HG02870 (cell line): Measurements from ENCODE around the gene RMP24.
A peak's percentile ranks its signal among the peaks of the same experiment; 100 is the strongest.
"Not testable (repeated sequence)": the region's sequence is repeated elsewhere in the genome, so short reads cannot be mapped to it uniquely, and the experiment has no call there.

Experiments
- ATAC-seq: cut with Tn5 transposase; IDR thresholded peaks from one replicate; pipeline ENCODE4 v1.9.1; 2021; ENCODE audit warnings: mild to moderate bottlenecking, moderate library complexity; ENCODE audit not compliant: unreplicated experiment

The RMP24 gene

GRCh38 chr18:35967866-35968265, 4.6 kb upstream of the RMP24 start:
- ATAC-seq, result not testable (repeated sequence)

DNA sequence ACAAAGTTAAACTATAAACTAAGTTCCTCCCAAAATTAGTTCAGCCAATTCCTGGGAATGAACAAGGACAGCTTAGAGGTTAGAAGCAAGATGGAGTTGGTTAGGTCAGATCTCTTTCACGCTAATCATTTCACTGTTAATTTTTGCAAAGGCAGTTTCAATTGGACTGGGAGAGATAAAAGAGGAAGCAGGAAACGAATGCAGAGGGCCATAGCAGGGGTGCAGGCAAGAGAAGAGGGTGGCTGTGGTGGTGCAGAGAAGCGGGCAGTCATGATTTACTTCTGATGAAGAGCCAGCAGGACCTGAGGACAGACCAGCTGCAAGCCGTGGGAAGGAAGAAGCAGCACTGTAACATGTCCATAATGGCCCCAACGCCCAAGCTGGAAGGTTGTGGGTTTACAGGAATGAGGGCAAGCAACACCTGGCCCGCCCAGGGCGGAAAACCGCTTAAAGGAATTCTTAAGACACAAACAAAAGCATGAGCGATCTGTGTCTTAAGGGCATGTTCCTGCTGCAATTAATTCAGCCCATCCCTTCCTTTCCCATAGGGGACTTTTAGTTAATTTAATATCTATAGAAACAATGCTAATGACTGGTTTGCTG, 4.1 kb upstream of the RMP24 start:
- ATAC-seq, result no peak

DNA sequence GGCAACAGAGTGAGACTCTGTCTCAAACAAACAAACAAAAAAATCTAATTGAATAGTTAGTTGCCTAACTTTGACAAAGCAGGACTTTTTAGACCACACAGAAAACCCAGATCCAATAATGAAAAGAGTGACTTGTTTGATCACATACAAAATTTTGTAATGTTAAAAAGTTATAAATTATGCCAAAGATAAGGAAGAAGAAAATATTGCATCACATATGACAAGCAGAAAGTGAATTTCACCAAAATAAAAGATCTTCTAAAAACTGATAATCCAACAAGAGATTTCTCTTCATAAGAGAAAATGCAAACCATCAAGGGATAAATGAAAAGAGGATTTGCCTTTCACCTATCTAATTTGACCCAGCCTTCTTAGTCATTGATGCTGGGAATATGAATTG, 2.8 kb upstream of the RMP24 start:
- ATAC-seq, result no peak

GRCh38 chr18:35971661-35972196, 750 bp upstream of the RMP24 start:
- ATAC-seq, result peak; percentile 9

DNA sequence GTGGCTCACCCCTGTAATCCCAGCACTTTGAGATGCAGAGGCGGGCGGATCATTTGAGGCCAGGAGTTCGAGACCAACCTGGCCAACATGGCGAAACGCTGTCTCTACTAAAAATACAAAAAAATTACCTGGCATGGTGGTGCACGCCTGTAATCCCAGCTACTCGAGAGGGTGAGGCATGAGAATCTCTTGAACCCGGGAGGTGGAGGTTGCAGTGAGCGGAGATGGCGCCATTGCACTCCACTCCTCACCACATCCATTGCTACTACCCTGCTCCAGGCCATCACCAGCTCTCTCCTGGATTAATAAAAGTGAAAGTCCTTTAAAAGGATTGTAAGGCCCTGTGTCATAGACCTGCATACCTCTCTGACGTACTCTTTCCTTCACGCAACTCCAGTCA, 1.2 kb downstream of the RMP24 start:
- no peak for ATAC-seq

GRCh38 chr18:35974181-35974580, 1.7 kb downstream of the RMP24 start:
- ATAC-seq, result no peak

- ATAC-seq, result no peak
These were observed 6.6 kb downstream of the RMP24 start for GRCh38 chr18:35979112-35979511.

GRCh38 chr18:35982409-35983114, 10.1 kb downstream of the RMP24 start:
- ATAC-seq, result no peak

- ATAC-seq, result no peak
These were observed 10.7 kb downstream of the RMP24 start for GRCh38 chr18:35983147-35983546.

DNA sequence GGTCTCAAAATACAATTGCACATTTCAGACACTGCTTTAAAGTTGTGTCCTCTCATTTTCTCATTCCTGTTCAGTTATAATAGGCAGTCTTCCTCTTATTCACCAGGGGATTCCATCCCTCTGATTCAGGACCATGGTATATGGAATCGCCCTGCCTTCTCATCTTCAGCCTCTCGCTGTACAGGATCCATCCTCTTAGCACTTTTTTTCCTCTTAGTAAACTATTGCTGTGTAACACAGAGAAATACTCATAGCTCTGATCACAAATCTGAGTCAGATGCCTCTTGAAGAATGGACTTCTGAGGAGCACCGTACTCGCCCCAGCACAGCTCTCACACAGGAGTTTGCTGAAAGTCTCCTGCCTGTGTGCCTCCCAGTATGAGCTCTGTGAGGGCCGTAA, 11.3 kb downstream of the RMP24 start:
- no peak for ATAC-seq

- ATAC-seq, result no peak
These were observed 19.2 kb downstream of the RMP24 start for GRCh38 chr18:35991696-35992095.

- no peak for ATAC-seq
These were observed 20.5 kb downstream of the RMP24 start for GRCh38 chr18:35993013-35993412.

DNA sequence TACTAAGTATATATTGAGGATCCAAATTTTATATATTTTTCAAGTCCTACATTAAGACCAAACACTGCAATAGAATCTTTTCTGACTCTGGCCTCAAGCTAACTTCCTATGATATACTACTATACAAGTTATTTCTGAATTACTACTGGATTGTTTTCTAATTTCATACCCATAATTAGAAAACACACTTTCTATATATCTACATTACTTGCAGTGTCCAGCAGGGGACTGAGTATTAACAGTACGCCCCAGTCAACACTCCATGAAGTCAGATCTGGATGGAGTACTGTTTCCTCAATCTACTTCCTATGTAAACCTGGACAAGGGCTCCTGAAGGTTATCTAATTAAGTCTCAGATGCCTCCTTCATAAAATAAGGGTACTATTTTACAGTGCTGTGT, 26.5 kb downstream of the RMP24 start:
- ATAC-seq, result no peak

- ATAC-seq, result no peak
These were observed 27.4 kb downstream of the RMP24 start for GRCh38 chr18:35999925-36000324.

- ATAC-seq, result no peak
These were observed 34.5 kb downstream of the RMP24 start for GRCh38 chr18:36006997-36007396.

DNA sequence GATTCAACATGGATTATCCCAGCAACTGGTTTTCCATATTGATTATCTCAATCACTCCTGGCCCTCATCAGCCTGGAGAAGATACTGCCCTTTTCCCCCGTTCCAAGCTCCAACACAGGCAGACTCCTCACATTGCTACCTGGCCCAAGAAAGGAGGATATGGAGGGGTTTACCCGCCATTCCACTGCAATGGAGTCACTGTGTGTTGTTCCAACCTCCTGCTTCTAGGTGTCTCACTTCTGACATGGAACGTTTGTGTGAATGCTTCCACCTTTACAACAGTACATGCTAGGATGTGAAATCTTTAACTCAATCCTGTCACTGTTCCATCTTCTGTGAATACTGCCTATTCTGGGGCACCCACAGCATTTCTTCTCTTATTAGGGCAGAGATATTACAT, 36.7 kb downstream of the RMP24 start:
- no peak for ATAC-seq

GRCh38 chr18:36012891-36013290, 40.4 kb downstream of the RMP24 start:
- no peak for ATAC-seq

DNA sequence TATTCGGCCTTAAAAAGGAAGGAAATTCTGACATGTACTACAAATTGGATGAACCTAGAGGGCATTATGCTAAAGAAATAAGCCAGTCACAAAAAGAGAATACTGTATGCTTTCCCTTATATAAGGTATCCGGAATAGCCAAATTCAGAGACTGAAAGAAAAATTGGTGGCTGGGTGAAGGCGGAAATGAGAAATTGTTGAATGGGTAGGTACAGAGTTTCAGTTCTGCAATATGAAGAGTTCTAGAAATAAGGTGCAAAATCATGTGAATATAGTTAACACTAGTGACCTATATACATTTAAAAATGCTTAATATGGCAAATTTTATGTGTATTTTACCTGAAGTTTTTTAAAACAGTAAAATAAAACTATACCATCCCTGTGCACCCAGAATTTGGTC, 43.1 kb downstream of the RMP24 start:
- peak; percentile 87 for ATAC-seq

DNA sequence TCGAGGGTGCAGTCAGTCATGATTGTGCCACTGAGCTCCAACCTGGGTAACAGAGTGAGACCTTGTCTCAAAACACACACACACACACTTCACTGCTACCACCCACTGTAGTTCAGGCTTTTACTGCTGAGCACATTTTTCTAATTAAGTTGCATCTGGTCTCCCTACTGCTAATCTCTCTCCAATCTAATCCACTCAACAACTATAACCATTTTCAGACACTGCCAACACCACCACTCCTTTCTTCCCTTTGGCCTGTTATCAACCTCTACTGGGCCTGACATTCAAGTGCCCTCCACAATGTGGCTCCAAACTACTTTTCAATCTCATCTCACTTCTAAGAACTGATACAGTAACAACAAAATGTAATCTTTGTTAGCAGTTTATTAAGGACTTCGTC, 44.8 kb downstream of the RMP24 start:
- no peak for ATAC-seq

DNA sequence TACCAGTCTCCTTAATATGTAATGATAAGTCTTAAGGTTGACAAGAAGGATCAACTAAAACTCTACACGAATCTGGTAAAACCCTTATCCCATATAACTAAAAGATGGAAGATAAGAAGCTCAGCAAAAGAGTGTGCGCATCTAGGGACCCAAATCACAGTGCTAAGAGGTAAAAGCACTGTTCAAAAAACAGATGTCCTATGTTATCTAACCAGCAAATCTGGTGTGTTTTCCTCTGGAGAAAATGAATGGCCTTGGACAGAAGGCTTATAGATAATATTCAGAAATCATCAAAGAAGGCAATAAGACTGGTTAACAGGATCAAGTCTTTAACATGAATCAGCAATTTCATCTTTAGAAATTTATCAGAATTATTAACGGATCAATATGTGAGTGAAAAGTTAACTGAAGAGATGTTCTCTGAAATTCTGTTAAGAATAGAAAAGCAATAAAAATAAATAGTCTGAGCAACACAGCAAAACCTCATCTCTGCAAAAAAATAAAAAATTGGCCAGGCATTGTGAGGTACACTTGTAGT, 47.8 kb downstream of the RMP24 start:
- no peak for ATAC-seq

GRCh38 chr18:36023336-36023735, 50.9 kb downstream of the RMP24 start:
- ATAC-seq, result no peak

DNA sequence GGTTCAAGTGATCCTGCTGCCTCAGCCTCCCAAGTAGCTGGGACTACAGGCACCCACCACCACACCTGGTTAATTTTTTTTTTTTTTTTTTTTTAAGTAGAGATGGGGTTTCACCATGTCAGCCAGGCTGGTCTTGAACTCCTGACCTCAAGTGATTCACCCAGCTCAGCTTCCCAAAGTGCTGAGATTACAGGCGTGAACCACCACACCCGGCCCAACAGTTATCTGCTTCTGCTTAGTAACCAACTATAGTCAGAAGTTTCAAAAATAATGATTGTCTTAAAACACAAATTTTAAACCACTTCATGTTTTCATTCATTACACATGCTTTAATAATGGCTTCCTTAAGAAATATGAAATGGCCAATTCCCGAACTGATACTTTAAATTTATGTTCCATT, 51.8 kb downstream of the RMP24 start:
- ATAC-seq, result not testable (repeated sequence)
